ENCODE data around the gene PUM2.

DNA sequence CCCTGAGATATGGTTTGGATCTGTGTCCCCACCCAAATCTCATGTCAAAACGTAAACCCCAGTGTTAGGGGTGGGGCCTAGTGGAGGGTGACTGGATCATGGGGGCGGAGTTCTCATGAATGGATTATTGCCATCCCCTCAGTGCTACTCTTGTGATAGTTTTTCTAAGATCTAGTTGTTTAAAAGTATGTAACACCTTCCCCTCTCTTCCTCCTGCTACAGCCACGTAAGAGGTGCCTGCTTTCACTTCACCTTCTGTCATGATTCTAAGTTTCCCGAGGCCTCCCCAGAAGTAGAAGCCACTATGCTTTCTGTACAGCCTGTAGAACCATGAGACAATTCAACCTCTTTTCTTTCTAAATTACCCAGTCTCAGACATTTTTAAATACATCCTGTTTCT is 16.9 kb downstream of the PUM2 start:
- TF ChIP-seq, protein P1, sequence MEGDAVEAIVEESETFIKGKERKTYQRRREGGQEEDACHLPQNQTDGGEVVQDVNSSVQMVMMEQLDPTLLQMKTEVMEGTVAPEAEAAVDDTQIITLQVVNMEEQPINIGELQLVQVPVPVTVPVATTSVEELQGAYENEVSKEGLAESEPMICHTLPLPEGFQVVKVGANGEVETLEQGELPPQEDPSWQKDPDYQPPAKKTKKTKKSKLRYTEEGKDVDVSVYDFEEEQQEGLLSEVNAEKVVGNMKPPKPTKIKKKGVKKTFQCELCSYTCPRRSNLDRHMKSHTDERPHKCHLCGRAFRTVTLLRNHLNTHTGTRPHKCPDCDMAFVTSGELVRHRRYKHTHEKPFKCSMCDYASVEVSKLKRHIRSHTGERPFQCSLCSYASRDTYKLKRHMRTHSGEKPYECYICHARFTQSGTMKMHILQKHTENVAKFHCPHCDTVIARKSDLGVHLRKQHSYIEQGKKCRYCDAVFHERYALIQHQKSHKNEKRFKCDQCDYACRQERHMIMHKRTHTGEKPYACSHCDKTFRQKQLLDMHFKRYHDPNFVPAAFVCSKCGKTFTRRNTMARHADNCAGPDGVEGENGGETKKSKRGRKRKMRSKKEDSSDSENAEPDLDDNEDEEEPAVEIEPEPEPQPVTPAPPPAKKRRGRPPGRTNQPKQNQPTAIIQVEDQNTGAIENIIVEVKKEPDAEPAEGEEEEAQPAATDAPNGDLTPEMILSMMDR (conservative IDR thresholded peaks at IDR 0.05 in 1 of 2, IDR thresholded peaks at IDR 0.05 in 1 of 2; ENCODE audit: extremely low read depth in 1 of 2, insufficient read depth in 1 of 2, low read depth in 1 of 2, low read length in 2 of 2), result no peak
- no peak for TF ChIP-seq EZH2 (IDR thresholded peaks at IDR 0.05; ENCODE audit: borderline replicate concordance, low read length)
